VCaP (cell line): ENCODE measurements around the gene FRMD5.

ENCODE experiments used
- H3K27ac ChIP-seq: fragments of 450-650 bp; 2 replicates; pipeline ENCODE4 v1.5.1; 2017
- CTCF ChIP-seq: fragments of 450-650 bp; conservative IDR thresholded peaks from 2 replicates; pipeline ENCODE4 v1.5.1; 2017; ENCODE audit warnings: mild to moderate bottlenecking, moderate library complexity

FRMD5 gene

GRCh38 chr15:44029940-44030568 lies 165.0 kb downstream of the FRMD5 start:
- no peak for TF ChIP-seq CTCF
- no peak overlapping the region for H3K27ac ChIP-seq

GRCh38 chr15:44029003-44029402 lies 166.1 kb downstream of the FRMD5 start:
- no peak overlapping the region for H3K27ac ChIP-seq
- TF ChIP-seq CTCF = no peak

- TF ChIP-seq CTCF = no peak
- H3K27ac ChIP-seq = no peak overlapping the region
These were observed 166.7 kb downstream of the FRMD5 start for GRCh38 chr15:44028349-44028748.

GRCh38 chr15:44024155-44024554 lies 170.9 kb downstream of the FRMD5 start:
- H3K27ac ChIP-seq = no peak overlapping the region
- no peak for TF ChIP-seq CTCF

- H3K27ac ChIP-seq = no peak overlapping the region
- no peak for TF ChIP-seq CTCF
These were observed 171.9 kb downstream of the FRMD5 start for GRCh38 chr15:44023176-44023575.

- no peak for TF ChIP-seq CTCF
These were observed 176.9 kb downstream of the FRMD5 start for GRCh38 chr15:44018151-44018550.

GRCh38 chr15:44015545-44016305 lies 179.3 kb downstream of the FRMD5 start:
- no peak overlapping the region for H3K27ac ChIP-seq
- no peak for TF ChIP-seq CTCF

More at GRCh38 chr15:44018151-44018550, 176.9 kb downstream of the FRMD5 start:
- no peak overlapping the region for H3K27ac ChIP-seq
